SK-N-SH treated with all-trans-retinoic acid at 6 μM for 48 hours (cell line): ENCODE results near the gene CCSER1.
"Not testable (repeated sequence)": the region's sequence is repeated elsewhere in the genome, so short reads cannot be mapped to it uniquely, and the experiment has no call there.

ENCODE experiments used
- ATAC-seq: fragments of 200-7000 bp; cut with Tn5 transposase; 3 replicates; pipeline ENCODE4 v1.9.1; 2020; ENCODE audit warnings: mild to moderate bottlenecking, moderate library complexity
- ARNTL ChIP-seq: fragments of 450-650 bp; formaldehyde crosslinking; IDR thresholded peaks from 2 replicates; pipeline ENCODE4 v1.5.0; 2020; ENCODE audit warnings: low read depth, mild to moderate bottlenecking, moderate library complexity, borderline replicate concordance
- BACH2 ChIP-seq: fragments of 250-450 bp; sonication (Bioruptor Pico); IDR thresholded peaks from 2 replicates; pipeline ENCODE4 v1.9.0; 2021; ENCODE audit warnings: mild to moderate bottlenecking, borderline replicate concordance
- CREB5 ChIP-seq: fragments of 250-450 bp; sonication (Bioruptor Pico); IDR thresholded peaks from 2 replicates; pipeline ENCODE4 v1.5.1; 2020; ENCODE audit warnings: low read depth, mild to moderate bottlenecking, moderate library complexity
- CSRNP3 ChIP-seq: fragments of 250-450 bp; sonication (Bioruptor Pico); IDR thresholded peaks from 2 replicates; pipeline ENCODE4 v1.5.1; 2021; ENCODE audit warnings: mild to moderate bottlenecking, moderate library complexity
- ESRRG ChIP-seq: fragments of 250-450 bp; sonication (Bioruptor Pico); IDR thresholded peaks from 2 replicates; pipeline ENCODE4 v1.6.1; 2021; ENCODE audit warnings: mild to moderate bottlenecking
- ISL1 ChIP-seq: fragments of 250-450 bp; sonication (Bioruptor Pico); IDR thresholded peaks from 2 replicates; pipeline ENCODE4 v2.1.2; 2022; ENCODE audit warnings: mild to moderate bottlenecking, moderate library complexity
- OSR1 ChIP-seq: fragments of 250-450 bp; sonication (Bioruptor Pico); IDR thresholded peaks from 2 replicates; pipeline ENCODE4 v1.8.0; 2022; ENCODE audit warnings: moderate library complexity, mild to moderate bottlenecking, inconsistent platforms
- PATZ1 ChIP-seq: fragments of 250-450 bp; sonication (Bioruptor Pico); IDR thresholded peaks from 2 replicates; pipeline ENCODE4 v1.8.0; 2020; ENCODE audit warnings: mild to moderate bottlenecking, moderate library complexity, borderline replicate concordance
- POU6F1 ChIP-seq: fragments of 250-450 bp; sonication (Bioruptor Pico); IDR thresholded peaks from 2 replicates; pipeline ENCODE4 v1.8.0; 2021; ENCODE audit warnings: low read depth, mild to moderate bottlenecking, moderate library complexity, borderline replicate concordance
- PPARA ChIP-seq: fragments of 250-450 bp; sonication (Bioruptor Pico); IDR thresholded peaks from 2 replicates; pipeline ENCODE4 v1.5.0; 2020; ENCODE audit warnings: mild to moderate bottlenecking, borderline replicate concordance
- RARB ChIP-seq: fragments of 250-450 bp; sonication (Bioruptor Pico); IDR thresholded peaks from 2 replicates; pipeline ENCODE4 v1.8.0; 2021; ENCODE audit warnings: mild to moderate bottlenecking, moderate library complexity
- SNAI2 ChIP-seq: fragments of 250-450 bp; sonication (Bioruptor Pico); IDR thresholded peaks from 2 replicates; pipeline ENCODE4 v1.5.0; 2020; ENCODE audit warnings: mild to moderate bottlenecking, moderate library complexity
- TCF4 ChIP-seq: fragments of 250-450 bp; sonication (Bioruptor Pico); IDR thresholded peaks from 2 replicates; pipeline ENCODE4 v1.8.0; 2021; ENCODE audit warnings: mild to moderate bottlenecking, moderate library complexity, borderline replicate concordance
- TOX ChIP-seq: fragments of 250-450 bp; sonication (Bioruptor Pico); IDR thresholded peaks from 2 replicates; pipeline ENCODE4 v1.8.0; 2021; ENCODE audit warnings: mild to moderate bottlenecking, moderate library complexity, borderline replicate concordance
- ZC3H10 ChIP-seq: fragments of 250-450 bp; sonication (Bioruptor Pico); IDR thresholded peaks from 2 replicates; pipeline ENCODE4 v1.5.1; 2021; ENCODE audit warnings: mild to moderate bottlenecking, moderate library complexity
- ZFP3 ChIP-seq: fragments of 250-450 bp; sonication (Bioruptor Pico); IDR thresholded peaks from 2 replicates; pipeline ENCODE4 v1.5.0; 2020; ENCODE audit warnings: mild to moderate bottlenecking, moderate library complexity
- ZFP30 ChIP-seq: fragments of 450-650 bp; formaldehyde crosslinking; IDR thresholded peaks from 2 replicates; pipeline ENCODE4 v1.5.0; 2022; ENCODE audit warnings: mild to moderate bottlenecking, moderate library complexity
- ZNF565 ChIP-seq: fragments of 450-650 bp; formaldehyde crosslinking; conservative IDR thresholded peaks from 2 replicates; pipeline ENCODE4 v1.5.0; 2020; ENCODE audit warnings: low read depth, mild to moderate bottlenecking, moderate library complexity
- ZNF70 ChIP-seq: fragments of 450-650 bp; formaldehyde crosslinking; IDR thresholded peaks from 2 replicates; pipeline ENCODE4 v1.5.0; 2020; ENCODE audit warnings: mild to moderate bottlenecking, moderate library complexity
- ZNF8 ChIP-seq: fragments of 450-650 bp; formaldehyde crosslinking; IDR thresholded peaks from 2 replicates; pipeline ENCODE4 v1.5.0; 2020; ENCODE audit warnings: mild to moderate bottlenecking, moderate library complexity

The CCSER1 gene

GRCh38 chr4:91366554-91366953 lies 1239.4 kb downstream of the CCSER1 start (continued):
- no peak for TF ChIP-seq ZNF8 (CRISPR knock-in tag)

- no peak for TF ChIP-seq ZFP30 (CRISPR knock-in tag)
- no peak for TF ChIP-seq ZNF70 (CRISPR knock-in tag)
- TF ChIP-seq ZNF565, result no peak
- no peak for TF ChIP-seq TOX (CRISPR knock-in tag)
- TF ChIP-seq ARNTL (CRISPR knock-in tag), result no peak
- TF ChIP-seq ZC3H10 (CRISPR knock-in tag), result no peak
- TF ChIP-seq PPARA (CRISPR knock-in tag), result no peak
- TF ChIP-seq TCF4 (CRISPR knock-in tag), result no peak
- TF ChIP-seq CSRNP3 (CRISPR knock-in tag), result no peak
- TF ChIP-seq ESRRG, result no peak
- TF ChIP-seq OSR1 (CRISPR knock-in tag), result no peak
- no peak for TF ChIP-seq SNAI2 (CRISPR knock-in tag)
- no peak for ATAC-seq
Observed at GRCh38 chr4:91369116-91369515, 1241.9 kb downstream of the CCSER1 start.

- ATAC-seq, result no peak
- no peak for TF ChIP-seq POU6F1 (CRISPR knock-in tag)
- TF ChIP-seq CREB5 (CRISPR knock-in tag), result no peak
- TF ChIP-seq ARNTL (CRISPR knock-in tag), result no peak
- no peak for TF ChIP-seq ISL1 (CRISPR knock-in tag)
Observed at GRCh38 chr4:91373546-91373945, 1246.4 kb downstream of the CCSER1 start.

GRCh38 chr4:91405431-91405830 lies 1278.2 kb downstream of the CCSER1 start:
- not testable (repeated sequence) for ATAC-seq

- TF ChIP-seq OSR1 (CRISPR knock-in tag) (no peak), ISL1 (CRISPR knock-in tag) (no peak), PPARA (CRISPR knock-in tag) (no peak), TCF4 (CRISPR knock-in tag) (no peak), ZNF8 (CRISPR knock-in tag) (no peak), RARB (CRISPR knock-in tag) (no peak), POU6F1 (CRISPR knock-in tag) (no peak), CREB5 (CRISPR knock-in tag) (no peak), ZNF70 (CRISPR knock-in tag) (no peak), ZFP3 (CRISPR knock-in tag) (no peak), ESRRG (no peak), ZC3H10 (CRISPR knock-in tag) (no peak), PATZ1 (CRISPR knock-in tag) (no peak), BACH2 (CRISPR knock-in tag) (no peak), ARNTL (CRISPR knock-in tag) (no peak), ZNF565 (no peak), SNAI2 (CRISPR knock-in tag) (no peak)
- ATAC-seq, result no peak
Observed at GRCh38 chr4:91422011-91422410, 1294.8 kb downstream of the CCSER1 start.
